GM18498 (cell line): Measurements from ENCODE around the gene KCNA1.

Source experiments
- ATAC-seq: cut with Tn5 transposase; IDR thresholded peaks from one replicate; pipeline ENCODE4 v1.9.1; 2021; ENCODE audit warnings: mild to moderate bottlenecking, moderate library complexity; ENCODE audit not compliant: unreplicated experiment

Gene KCNA1

GRCh38 chr12:4910502-4911315 lies 1.0 kb downstream of the KCNA1 start:
- no peak for ATAC-seq

GRCh38 chr12:4911316-4911994 lies 1.8 kb downstream of the KCNA1 start:
- no peak for ATAC-seq

GRCh38 chr12:4914720-4915119 lies 5.0 kb downstream of the KCNA1 start:
- no peak for ATAC-seq

GRCh38 chr12:4915752-4916151 lies 6.0 kb downstream of the KCNA1 start:
- ATAC-seq, result no peak

DNA sequence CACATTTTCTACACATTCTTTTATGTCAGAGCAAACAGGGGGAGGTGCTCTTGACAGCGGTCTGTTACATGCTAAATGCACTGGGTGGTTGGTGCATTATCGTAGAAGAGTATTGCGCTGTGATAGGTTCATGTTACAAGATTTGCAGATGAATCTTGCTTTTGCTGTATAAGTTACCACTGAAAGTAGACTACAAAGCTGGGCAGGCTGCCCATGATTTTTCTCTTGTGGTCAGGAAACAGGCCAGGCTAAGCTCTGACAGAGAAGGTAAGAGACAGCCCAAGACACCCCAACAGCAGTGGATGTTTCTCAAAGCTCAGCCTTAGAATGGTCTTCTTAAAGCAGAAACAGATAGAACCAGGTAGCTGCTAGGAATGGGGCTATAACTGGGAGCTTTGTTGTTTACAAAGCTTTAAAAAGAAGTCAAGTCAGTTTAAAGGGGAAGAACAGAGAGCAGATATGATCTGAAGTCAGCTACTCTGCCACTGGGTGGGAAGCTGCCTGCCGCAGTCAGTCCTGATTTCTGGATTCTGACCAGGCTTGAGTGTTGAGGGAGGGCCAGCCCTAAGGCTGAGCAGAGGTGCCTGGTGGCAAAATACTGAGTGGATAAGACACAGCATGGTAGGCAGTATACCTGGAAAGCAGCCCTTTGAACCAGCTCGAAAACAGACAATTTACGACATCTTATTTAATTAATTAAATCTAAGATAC lies 9.4 kb downstream of the KCNA1 start:
- no peak for ATAC-seq

DNA sequence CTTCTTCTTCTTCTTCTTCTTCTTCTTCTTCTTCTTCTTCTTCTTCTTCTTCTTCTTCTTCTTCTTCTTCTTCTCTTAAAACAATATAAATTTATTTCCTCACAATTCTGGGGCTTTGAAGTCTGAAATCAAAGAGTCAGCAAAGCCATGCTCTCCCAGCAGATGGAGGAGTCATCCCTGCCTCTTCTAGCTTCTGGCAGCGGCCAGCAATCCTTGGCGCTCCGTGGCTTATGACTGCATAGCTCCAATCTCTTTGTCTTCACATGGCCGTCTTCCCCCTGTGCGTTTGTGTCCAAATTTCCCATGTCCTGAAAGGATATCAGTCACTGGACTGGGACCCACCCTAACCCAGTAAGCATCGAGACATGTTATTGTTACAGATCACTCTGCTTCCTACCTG lies 22.9 kb downstream of the KCNA1 start:
- ATAC-seq, result no peak

DNA sequence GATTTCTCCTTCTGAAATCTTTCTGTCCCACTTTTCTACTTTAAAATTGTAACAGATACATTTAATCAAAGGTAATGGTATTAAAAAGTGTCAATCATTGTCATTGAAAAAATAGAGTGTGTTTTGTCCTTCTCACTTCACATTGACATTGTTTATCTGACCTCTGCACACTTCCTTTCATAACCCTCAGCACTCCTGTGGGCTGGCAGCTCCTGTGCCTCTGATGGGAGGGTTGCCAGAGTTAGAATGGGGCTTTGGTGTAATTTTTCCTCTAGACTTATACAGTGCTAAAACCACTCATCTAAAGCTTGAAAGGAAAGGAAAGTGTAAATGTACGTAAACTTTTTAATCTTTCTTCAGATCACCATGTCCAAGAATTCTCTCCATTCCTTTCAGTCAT lies 23.7 kb downstream of the KCNA1 start:
- no peak for ATAC-seq

DNA sequence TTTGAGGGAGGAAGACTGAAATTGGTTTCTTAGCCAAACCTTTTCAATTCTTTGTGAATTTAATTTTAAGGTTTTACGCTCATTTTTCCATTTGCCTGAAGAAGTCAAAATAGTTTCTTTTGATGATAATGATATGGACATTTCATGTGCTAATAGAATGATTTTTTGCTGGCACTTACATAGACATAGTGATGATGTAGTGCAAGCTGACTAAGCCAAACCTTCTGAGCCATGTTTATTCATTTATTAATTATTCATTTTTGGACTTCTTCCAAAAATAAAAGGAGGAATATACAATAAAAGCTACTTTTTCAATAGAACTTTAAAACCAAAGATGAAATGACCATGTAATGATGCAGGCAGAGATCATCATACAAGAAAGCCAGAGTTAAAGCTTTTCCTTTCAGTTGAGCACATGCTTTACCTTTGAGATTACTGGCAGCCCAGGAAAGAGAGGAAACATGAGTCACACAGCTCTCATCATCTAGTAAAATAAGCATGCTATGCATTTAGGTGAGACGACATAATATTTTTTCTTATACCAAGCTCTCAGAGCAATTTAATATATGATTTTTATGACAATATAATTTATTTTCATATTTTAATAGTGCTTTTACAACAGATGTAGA lies 24.8 kb downstream of the KCNA1 start:
- ATAC-seq, result no peak

- ATAC-seq, result no peak
Observed at GRCh38 chr12:4938900-4939299, 29.2 kb downstream of the KCNA1 start.

DNA sequence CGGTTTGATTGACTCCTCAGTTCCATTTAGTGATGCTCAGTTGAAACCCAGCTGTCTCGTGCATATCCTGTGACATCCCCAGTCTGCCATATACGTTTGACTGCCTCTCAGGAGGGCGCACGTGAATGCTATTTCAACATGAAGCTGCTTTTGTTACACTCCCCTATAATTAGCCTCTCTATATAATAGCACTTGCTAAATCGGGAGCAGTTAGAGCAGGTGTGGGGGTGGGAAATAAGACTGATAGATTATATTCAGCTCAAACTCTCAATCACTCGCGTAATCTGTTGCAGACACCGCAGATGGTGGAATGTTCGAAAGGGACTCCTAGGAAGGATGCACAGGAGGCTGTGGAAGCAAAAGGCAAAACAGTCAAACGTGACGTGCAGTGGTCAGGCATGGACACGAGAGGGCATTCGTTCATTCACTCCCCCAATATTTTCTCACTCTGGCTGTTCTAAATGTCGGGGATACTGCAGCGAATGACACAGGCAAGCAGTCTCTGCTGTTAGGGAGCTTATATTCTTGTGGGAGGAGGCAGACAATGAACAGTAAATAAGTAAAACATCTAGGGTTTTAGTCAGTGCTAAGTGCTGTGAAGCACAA lies 29.8 kb downstream of the KCNA1 start:
- ATAC-seq, result no peak

DNA sequence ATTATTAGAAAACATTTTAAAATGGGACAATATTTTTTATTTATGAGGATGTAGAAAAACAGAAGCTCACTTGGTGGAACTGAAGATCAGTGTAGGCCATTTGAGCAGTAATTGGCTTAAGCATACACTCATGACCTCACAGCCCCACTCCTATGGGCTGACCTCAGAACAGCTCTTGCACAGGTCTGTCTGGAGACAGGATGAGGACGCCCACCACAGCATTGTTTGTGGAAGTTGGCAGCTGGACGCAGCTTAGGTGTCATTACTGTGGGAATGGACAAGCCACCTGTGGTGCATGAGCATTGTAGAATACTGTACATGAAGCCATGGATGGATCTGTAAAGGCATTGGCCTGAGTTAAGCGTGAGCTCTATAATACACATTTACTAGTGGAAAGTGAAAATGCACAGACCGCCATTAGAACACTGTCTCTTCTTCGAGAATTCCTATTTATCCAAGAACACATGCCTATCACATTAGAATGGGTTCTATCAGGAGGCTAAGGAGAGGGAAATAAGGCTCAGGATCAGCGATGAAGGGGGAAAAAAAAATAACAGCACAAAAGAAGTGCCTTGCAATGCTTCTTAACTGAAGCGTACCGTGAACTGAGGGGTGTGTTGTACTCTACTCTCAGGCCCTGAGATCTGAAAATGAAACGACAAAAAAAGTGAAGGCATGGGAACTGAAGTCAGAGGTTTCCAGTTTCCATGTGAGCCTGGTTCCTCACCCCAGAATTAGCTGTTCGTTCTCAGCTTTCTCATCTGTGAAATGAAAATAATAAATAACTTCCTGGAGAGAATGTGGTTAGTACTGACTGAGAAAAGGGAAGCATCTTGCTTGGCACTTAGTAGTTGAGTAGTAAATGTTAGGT lies 33.6 kb downstream of the KCNA1 start:
- peak; percentile 90 for ATAC-seq

DNA sequence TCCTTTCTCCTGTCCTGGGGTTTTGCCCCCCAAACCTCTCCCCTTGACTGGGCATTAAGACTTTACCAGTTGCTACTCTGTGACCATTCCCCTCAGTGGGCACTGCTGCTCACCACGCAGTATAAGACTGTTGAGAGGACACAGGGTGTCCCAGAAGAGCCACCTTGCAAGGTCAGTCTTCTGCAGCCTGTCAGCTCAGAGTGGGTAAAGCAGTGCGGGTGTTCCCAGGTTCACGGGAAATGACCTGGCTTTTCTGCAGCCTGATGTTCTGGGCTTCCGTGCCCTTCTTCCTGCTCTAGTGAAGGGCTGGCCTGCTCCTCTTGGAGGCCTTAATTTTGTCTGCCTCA lies 34.2 kb downstream of the KCNA1 start:
- ATAC-seq, result peak; percentile 17

GRCh38 chr12:4947253-4947652 lies 37.5 kb downstream of the KCNA1 start:
- no peak for ATAC-seq

- no peak for ATAC-seq
Observed at GRCh38 chr12:4951083-4951482, 41.4 kb downstream of the KCNA1 start.

- ATAC-seq, result no peak
Observed at GRCh38 chr12:4951601-4952000, 41.9 kb downstream of the KCNA1 start.

GRCh38 chr12:4954621-4955354 lies 45.1 kb downstream of the KCNA1 start:
- ATAC-seq, result no peak

DNA sequence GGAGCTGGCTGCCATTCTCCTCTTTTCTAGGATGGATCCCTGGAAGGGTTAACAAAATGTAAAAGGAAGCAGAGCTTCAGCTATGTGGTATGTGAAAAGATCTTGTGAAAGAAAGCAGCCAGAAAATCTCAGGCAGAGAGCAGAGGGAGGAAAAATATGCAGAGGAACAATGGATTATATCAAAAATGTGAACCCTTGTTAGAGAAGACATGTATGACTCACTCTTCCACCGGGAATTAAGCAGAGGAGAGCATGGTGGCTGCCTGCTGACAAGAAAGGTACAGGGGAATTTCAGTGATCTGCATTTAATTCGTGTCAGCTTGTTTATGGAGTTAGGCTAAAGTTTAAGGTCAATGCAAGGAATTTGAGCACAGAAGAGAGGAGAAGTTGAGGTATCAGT lies 46.3 kb downstream of the KCNA1 start:
- ATAC-seq, result no peak

- no peak for ATAC-seq
Observed at GRCh38 chr12:4956968-4957367, 47.3 kb downstream of the KCNA1 start.

DNA sequence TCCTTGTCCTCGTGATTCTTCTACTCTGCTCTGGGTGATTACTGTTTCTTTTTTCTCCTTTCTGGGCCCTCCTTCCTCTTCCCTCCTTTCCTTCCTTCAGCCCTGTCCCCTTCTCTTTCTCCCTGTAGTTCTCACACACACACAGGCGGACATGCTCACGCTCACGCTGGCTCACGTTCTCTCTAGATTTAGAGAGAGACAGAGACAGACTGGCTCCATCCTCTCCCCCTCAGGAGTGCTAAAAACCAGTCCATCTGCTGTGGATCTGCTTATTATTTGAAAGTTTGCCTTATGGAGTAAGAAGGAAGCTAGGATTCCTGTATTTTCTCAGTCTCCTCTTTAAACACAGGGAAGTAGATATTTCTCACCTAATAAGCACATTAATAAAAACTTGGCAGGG lies 48.1 kb downstream of the KCNA1 start:
- ATAC-seq, result no peak
